WTC11 (cell line): ENCODE measurements around the gene SNX8. TPM values are rescaled to one million over a fixed set of nuclear protein-coding genes. Genes with fewer than 3 reads are reported as not detected.

Source experiments
- ATAC-seq: fragments of 200-7000 bp; cut with Tn5 transposase; 2 replicates; pipeline ENCODE4 v1.10.0; 2021; ENCODE audit warnings: mild to moderate bottlenecking, moderate library complexity
- CTCF ChIA-PET: fragments of 300-600 bp; sonication (Branson Sonifier 250); formaldehyde crosslinking; loops from one replicate; lab custom pipeline; 2021; ENCODE audit warnings: antibody characterized with exemption; lab: Charles Lee
- POLR2A ChIA-PET: fragments of 350-600 bp; sonication (Branson Sonifier 250); formaldehyde crosslinking; loops from one replicate; lab custom pipeline; 2021; ENCODE audit warnings: antibody characterized with exemption; lab: Charles Lee
- DNase-seq: peaks from one replicate; pipeline ENCODE4 v3.0.0; 2021; ENCODE audit warnings: low spot score
- H3K27ac Mint-ChIP-seq: 2 replicates; pipeline ENCODE4 v1.8.0; 2021; ENCODE audit warnings: mixed read lengths
- H3K27me3 Mint-ChIP-seq: 2 replicates; pipeline ENCODE4 v1.8.0; 2021; ENCODE audit warnings: low read depth, mild to moderate bottlenecking, moderate library complexity, mixed read lengths
- H3K36me3 Mint-ChIP-seq: 2 replicates; pipeline ENCODE4 v1.8.0; 2021; ENCODE audit warnings: mixed read lengths
- H3K4me1 Mint-ChIP-seq: 2 replicates; pipeline ENCODE4 v1.8.0; 2022; ENCODE audit warnings: mixed read lengths
- H3K4me3 Mint-ChIP-seq: 2 replicates; pipeline ENCODE4 v1.8.0; 2021; ENCODE audit warnings: mild to moderate bottlenecking, moderate library complexity, mixed read lengths
- H3K9me3 Mint-ChIP-seq: 2 replicates; pipeline ENCODE4 v1.8.0; 2021; ENCODE audit warnings: mixed read lengths
- ARID4B ChIP-seq: sonication (generic); formaldehyde crosslinking; IDR thresholded peaks from 2 replicates; pipeline ENCODE4 v1.8.0; 2023; ENCODE audit warnings: missing genetic modification reagents, mild to moderate bottlenecking, borderline replicate concordance
- ATF1 ChIP-seq: sonication (generic); formaldehyde crosslinking; IDR thresholded peaks from 2 replicates; pipeline ENCODE4 v1.8.1; 2023; ENCODE audit warnings: mild to moderate bottlenecking, moderate library complexity, missing genetic modification reagents
- ATF2 ChIP-seq: sonication (generic); formaldehyde crosslinking; IDR thresholded peaks from 2 replicates; pipeline ENCODE4 v1.8.1; 2022; ENCODE audit warnings: low read depth, missing genetic modification reagents, borderline replicate concordance
- CTCF ChIP-seq: fragments of 200-600 bp; IDR thresholded peaks from 2 replicates; pipeline ENCODE4 v1.8.0; 2022; ENCODE audit warnings: antibody characterized with exemption
- E2F1 ChIP-seq: sonication (generic); formaldehyde crosslinking; IDR thresholded peaks from 2 replicates; pipeline ENCODE4 v1.8.0; 2022; ENCODE audit warnings: mild to moderate bottlenecking, missing genetic modification reagents
- E2F5 ChIP-seq: sonication (generic); formaldehyde crosslinking; IDR thresholded peaks from 2 replicates; pipeline ENCODE4 v1.8.1; 2022; ENCODE audit warnings: mild to moderate bottlenecking, moderate library complexity, missing genetic modification reagents
- ELF4 ChIP-seq: sonication (generic); formaldehyde crosslinking; IDR thresholded peaks from 2 replicates; pipeline ENCODE4 v1.8.1; 2022; ENCODE audit warnings: low read depth, mild to moderate bottlenecking, moderate library complexity, missing genetic modification reagents
- FOXP1 ChIP-seq: sonication (generic); formaldehyde crosslinking; IDR thresholded peaks from 2 replicates; pipeline ENCODE4 v1.8.0; 2022; ENCODE audit warnings: missing genetic modification reagents, mild to moderate bottlenecking, moderate library complexity, borderline replicate concordance
- GABPB1 ChIP-seq: sonication (generic); formaldehyde crosslinking; IDR thresholded peaks from 2 replicates; pipeline ENCODE4 v1.8.1; 2023; ENCODE audit warnings: mild to moderate bottlenecking, missing genetic modification reagents
- GRHL2 ChIP-seq: fragments of 250-450 bp; sonication (Bioruptor Pico); IDR thresholded peaks from 2 replicates; pipeline ENCODE4 v1.8.0; 2022; ENCODE audit warnings: mild to moderate bottlenecking, moderate library complexity; ENCODE audit not compliant: insufficient replicate concordance, severe bottlenecking
- GTF2I ChIP-seq: fragments of 250-450 bp; sonication (Bioruptor Pico); conservative IDR thresholded peaks from 2 replicates; pipeline ENCODE4 v1.4.0; 2021; ENCODE audit warnings: mild to moderate bottlenecking
- JAZF1 ChIP-seq: fragments of 250-450 bp; sonication (Bioruptor Pico); IDR thresholded peaks from 2 replicates; pipeline ENCODE4 v1.9.0; 2021; ENCODE audit warnings: moderate library complexity, mild to moderate bottlenecking, inconsistent platforms
- KAT7 ChIP-seq: sonication (generic); formaldehyde crosslinking; IDR thresholded peaks from 2 replicates; pipeline ENCODE4 v1.8.1; 2023; ENCODE audit warnings: missing genetic modification reagents, mild to moderate bottlenecking, borderline replicate concordance
- PREB ChIP-seq: sonication (generic); formaldehyde crosslinking; IDR thresholded peaks from 2 replicates; pipeline ENCODE4 v1.8.1; 2022; ENCODE audit warnings: mild to moderate bottlenecking, missing genetic modification reagents, moderate library complexity, borderline replicate concordance
- RELA ChIP-seq: sonication (generic); formaldehyde crosslinking; IDR thresholded peaks from 2 replicates; pipeline ENCODE4 v1.8.1; 2022; ENCODE audit warnings: missing genetic modification reagents, mild to moderate bottlenecking, borderline replicate concordance
- USF1 ChIP-seq: sonication (generic); formaldehyde crosslinking; IDR thresholded peaks from 2 replicates; pipeline ENCODE4 v1.8.0; 2022; ENCODE audit warnings: mild to moderate bottlenecking, missing genetic modification reagents
- ZNF219 ChIP-seq: sonication (generic); formaldehyde crosslinking; IDR thresholded peaks from 2 replicates; pipeline ENCODE4 v1.8.0; 2023; ENCODE audit warnings: missing genetic modification reagents, mild to moderate bottlenecking, borderline replicate concordance
- ZNF263 ChIP-seq: sonication (generic); formaldehyde crosslinking; IDR thresholded peaks from 2 replicates; pipeline ENCODE4 v1.8.1; 2022; ENCODE audit warnings: low read depth, mild to moderate bottlenecking, moderate library complexity, missing genetic modification reagents
- ZNF396 ChIP-seq: fragments of 250-450 bp; sonication (Bioruptor Pico); IDR thresholded peaks from 2 replicates; pipeline ENCODE4 v1.8.0; 2021; ENCODE audit warnings: mild to moderate bottlenecking, moderate library complexity, borderline replicate concordance
- ZNF671 ChIP-seq: fragments of 250-450 bp; sonication (Bioruptor Pico); IDR thresholded peaks from 2 replicates; pipeline ENCODE4 v1.8.0; 2021; ENCODE audit warnings: mild to moderate bottlenecking
- total RNA-seq: library from RNA; stranded (reverse); gene quantifications from 3 replicates; pipeline ENCODE4 v1.2.3, GENCODE V29; 2021

SNX8 gene
- total RNA-seq, 1 experiment from 2014 or later, result 50.8 TPM

GRCh38 chr7:2212906-2213305 is 101.3 kb downstream of the SNX8 start:
- TF ChIP-seq RELA, result no peak
- TF ChIP-seq ARID4B (CRISPR knock-in tag), result no peak
- TF ChIP-seq ATF1 (CRISPR knock-in tag), result no peak
- TF ChIP-seq E2F1 (CRISPR knock-in tag), result no peak
- no peak for TF ChIP-seq JAZF1 (CRISPR knock-in tag)
- no peak for TF ChIP-seq FOXP1 (CRISPR knock-in tag)
- no peak for TF ChIP-seq ATF2
- no peak for TF ChIP-seq ZNF219 (CRISPR knock-in tag)
- Mint-ChIP-seq H3K9me3 (peaks cover 6% of the 10 kb centered on the region), H3K27ac (no peak overlapping the region), H3K36me3 (peaks cover 81% of the 10 kb centered on the region), H3K27me3 (no peaks in the 10 kb centered on the region), H3K4me3 (no peak overlapping the region), H3K4me1 (no peaks in the 10 kb centered on the region)
- ATAC-seq (no peak), DNase-seq (no peak)
- POLR2A ChIA-PET, result no interaction called here
- CTCF ChIA-PET, result no interaction called here

- no peak overlapping the region for H3K4me3 Mint-ChIP-seq
- ChIA-PET POLR2A (interaction anchor here (0.6 kb wide), 1 partner anchor 1640 kb away, joined by 4 read pairs; no protein-coding TSS in a partner anchor), CTCF (no interaction called here)
- no peak for DNase-seq
- ATAC-seq, result no peak
- peaks cover 81% of the 10 kb centered on the region for H3K36me3 Mint-ChIP-seq
- peaks cover 6% of the 10 kb centered on the region for H3K9me3 Mint-ChIP-seq
- no peak overlapping the region for H3K27ac Mint-ChIP-seq
- H3K27me3 Mint-ChIP-seq, result no peaks in the 10 kb centered on the region
- H3K4me1 Mint-ChIP-seq, result no peaks in the 10 kb centered on the region
- TF ChIP-seq USF1 (no peak), ZNF263 (CRISPR knock-in tag) (no peak), GTF2I (no peak), KAT7 (CRISPR knock-in tag) (no peak), ZNF671 (CRISPR knock-in tag) (no peak), GRHL2 (CRISPR knock-in tag) (no peak), ELF4 (no peak), PREB (no peak), ZNF396 (no peak), E2F5 (CRISPR knock-in tag) (no peak), CTCF (no peak), GABPB1 (CRISPR knock-in tag) (no peak)
Observed at GRCh38 chr7:2211926-2212325, 102.3 kb downstream of the SNX8 start.
